Measurements from ENCODE around the gene ZNF768. TPM values are rescaled to one million over a fixed set of nuclear protein-coding genes. Genes with fewer than 3 reads are reported as not detected.

Gene ZNF768
- total and polyA plus RNA-seq, 2 experiments from 2014 or later, result 25.2 to 37.6 TPM

GRCh38 chr16:30521873-30522641 is 4.3 kb downstream of the ZNF768 start:
- H3K36me3 ChIP-seq (replicated peaks; ENCODE audit: insufficient read depth, low read depth), result no peaks in the 10 kb centered on the region
- 53% methylated on average over 11 of the region's 11 CpGs for WGBS (ENCODE audit: low lambda C conversion rate, missing lambda C conversion rate)

GRCh38 chr16:30521476-30521872 is 4.9 kb downstream of the ZNF768 start:
- H3K27ac ChIP-seq, result peak overlapping the region; percentile 89

More at GRCh38 chr16:30521873-30522641, 4.3 kb downstream of the ZNF768 start:
- Histone ChIP-seq H3K27me3 (no peaks in the 10 kb centered on the region), H3K4me1 (ENCODE audit: insufficient read depth) (peaks cover 5% of the 10 kb centered on the region), H3K4me2 (no peak overlapping the region), H3K9me3 (ENCODE audit: low read depth) (no peaks in the 10 kb centered on the region), H3K4me3 (no peak overlapping the region), H3K9me2 (replicated peaks; ENCODE audit: insufficient read depth) (no peaks in the 10 kb centered on the region), H4K20me1 (ENCODE audit: insufficient read depth, poor library complexity, severe bottlenecking) (no peaks in the 10 kb centered on the region), H2AFZ (no peak overlapping the region), H3K79me2 (peaks cover 4% of the 10 kb centered on the region), H3K27ac (peak overlapping the region; percentile 89)
- DNase-seq (ENCODE audit: low spot score), result peak; percentile 71
- TF ChIP-seq EZH2 (IDR thresholded peaks at IDR 0.05; ENCODE audit: borderline replicate concordance), result no peak
- TF ChIP-seq CTCF (IDR thresholded peaks at IDR 0.05; ENCODE audit: poor library complexity), result no peak
- no peak for TF ChIP-seq EZH2phosphoT487 (IDR thresholded peaks at IDR 0.05; ENCODE audit: low read depth, severe bottlenecking, unreplicated experiment)

GRCh38 chr16:30519120-30520049 is 7.0 kb downstream of the ZNF768 start:
- Histone ChIP-seq H3K4me3 (no peak overlapping the region), H3K4me1 (ENCODE audit: insufficient read depth) (peaks cover 5% of the 10 kb centered on the region), H3K27me3 (no peaks in the 10 kb centered on the region), H3K79me2 (no peaks in the 10 kb centered on the region), H4K20me1 (ENCODE audit: insufficient read depth, poor library complexity, severe bottlenecking) (no peaks in the 10 kb centered on the region), H3K36me3 (replicated peaks; ENCODE audit: insufficient read depth, low read depth) (no peaks in the 10 kb centered on the region), H3K9me3 (ENCODE audit: low read depth) (no peaks in the 10 kb centered on the region), H3K9me2 (replicated peaks; ENCODE audit: insufficient read depth) (no peaks in the 10 kb centered on the region), H3K4me2 (no peak overlapping the region), H2AFZ (no peak overlapping the region), H3K27ac (no peak overlapping the region)
- no peak for DNase-seq (ENCODE audit: low spot score)
- no peak for TF ChIP-seq CTCF (IDR thresholded peaks at IDR 0.05; ENCODE audit: poor library complexity)
- TF ChIP-seq EZH2 (IDR thresholded peaks at IDR 0.05; ENCODE audit: borderline replicate concordance), result no peak
- no peak for TF ChIP-seq EZH2phosphoT487 (IDR thresholded peaks at IDR 0.05; ENCODE audit: low read depth, severe bottlenecking, unreplicated experiment)
- WGBS (ENCODE audit: low lambda C conversion rate, missing lambda C conversion rate), result 92% methylated on average over 20 of the region's 20 CpGs

More at GRCh38 chr16:30521476-30521872, 4.9 kb downstream of the ZNF768 start:
- no peak for DNase-seq (ENCODE audit: low spot score)
- H3K4me1 ChIP-seq (ENCODE audit: insufficient read depth), result peaks cover 5% of the 10 kb centered on the region
- 93% methylated on average over 7 of the region's 7 CpGs for WGBS (ENCODE audit: low lambda C conversion rate, missing lambda C conversion rate)
- H3K79me2 ChIP-seq, result peaks cover 4% of the 10 kb centered on the region
- no peaks in the 10 kb centered on the region for H3K9me3 ChIP-seq (ENCODE audit: low read depth)
- H2AFZ ChIP-seq, result no peak overlapping the region
- no peaks in the 10 kb centered on the region for H3K9me2 ChIP-seq (replicated peaks; ENCODE audit: insufficient read depth)
- no peaks in the 10 kb centered on the region for H4K20me1 ChIP-seq (ENCODE audit: insufficient read depth, poor library complexity, severe bottlenecking)
- no peaks in the 10 kb centered on the region for H3K36me3 ChIP-seq (replicated peaks; ENCODE audit: insufficient read depth, low read depth)
- no peak overlapping the region for H3K4me2 ChIP-seq
- H3K27me3 ChIP-seq, result no peaks in the 10 kb centered on the region
- no peak for TF ChIP-seq EZH2phosphoT487 (IDR thresholded peaks at IDR 0.05; ENCODE audit: low read depth, severe bottlenecking, unreplicated experiment)
- no peak for TF ChIP-seq CTCF (IDR thresholded peaks at IDR 0.05; ENCODE audit: poor library complexity)
- no peak for TF ChIP-seq EZH2 (IDR thresholded peaks at IDR 0.05; ENCODE audit: borderline replicate concordance)
- H3K4me3 ChIP-seq, result no peak overlapping the region

Data from hepatocyte (in vitro differentiated cells).